K562 (cell line): Measurements from ENCODE around the gene KCNQ5. TPM values are rescaled to one million over a fixed set of nuclear protein-coding genes. Genes with fewer than 3 reads are reported as not detected.
A peak's percentile ranks its signal among the peaks of the same experiment; 100 is the strongest.

Source experiments
- ATAC-seq: fragments of 200-7000 bp; cut with Tn5 transposase; 3 replicates; pipeline ENCODE4 v1.9.1; 2020; ENCODE audit warnings: moderate library complexity
- BruUV-seq: library from RNA; stranded (reverse); fragments of 400-500 nt; replicated peaks from 2 replicates; lab custom pipeline; 2021; lab: Mats Ljungman, UMichigan
- CTCF ChIA-PET: fragments of 300-600 bp; formaldehyde crosslinking; extraction: SDS; loops from one replicate; lab custom pipeline; 2021; ENCODE audit warnings: low intra/inter-chr PET ratio; lab: Yijun Ruan, JAX
- POLR2A ChIA-PET: fragments of 300-600, 350-650 bp; sonication (Branson Sonifier 250); formaldehyde crosslinking; extraction: SDS; loops from one replicate; lab custom pipeline; 2021; ENCODE audit warnings: antibody characterized with exemption, inconsistent platforms; lab: Yijun Ruan, JAX
- DNase-seq, 4 experiments: peaks; one replicate each; pipeline versions ENCODE4 v3.0.0 to v3.0.0-alpha.2; 2011 to 2018; ENCODE audit warnings: low spot score in 3 of 4, mixed read lengths in 3 of 4; ENCODE audit errors: extremely low read depth in 1 of 4
- FAIRE-seq: peaks from 2 replicates; lab custom pipeline; 2011; peaks lifted over from hg19 to GRCh38; lab: Jason Lieb, UNC
- H2AFZ ChIP-seq: 2 replicates; pipeline ENCODE4 v1.6.0; 2011; ENCODE audit warnings: low read depth, low read length, control low read depth, inconsistent platforms
- H3K27ac ChIP-seq: fragments of 200-600 bp; 3 replicates; pipeline ENCODE4 v1.8.0; 2011; ENCODE audit warnings: low read depth, mild to moderate bottlenecking, control low read depth, inconsistent platforms, low read length, moderate library complexity, mixed read lengths; ENCODE audit errors: extremely low read depth
- H3K27me3 ChIP-seq, 2 experiments: fragments of 300-600 bp in 1 of 2; 2 replicates in 1 of 2; 3 replicates in 1 of 2; pipeline versions ENCODE4 v1.6.0 to v1.8.0; 2011; ENCODE audit warnings: inconsistent platforms in 2 of 2, low read length in 2 of 2, mild to moderate bottlenecking in 1 of 2, mixed read lengths in 1 of 2, moderate library complexity in 1 of 2; ENCODE audit not compliant: control insufficient read depth in 2 of 2, insufficient read depth in 2 of 2
- H3K36me3 ChIP-seq: fragments of 300-600 bp; 3 replicates; pipeline ENCODE4 v1.8.0; 2011; ENCODE audit warnings: mild to moderate bottlenecking, low read length, inconsistent platforms; ENCODE audit not compliant: control insufficient read depth, insufficient read depth
- H3K4me1 ChIP-seq, 2 experiments: fragments of 200-600 bp in 1 of 2; replicated peaks in 1 of 2; 2 replicates in 1 of 2; 3 replicates in 1 of 2; pipeline versions ENCODE4 v1.5.1 to v1.8.0; 2011; ENCODE audit warnings: inconsistent platforms in 2 of 2, low read length in 2 of 2, mild to moderate bottlenecking in 1 of 2, mixed read lengths in 1 of 2, moderate library complexity in 1 of 2; ENCODE audit not compliant: control insufficient read depth in 2 of 2, insufficient read depth in 2 of 2
- H3K4me2 ChIP-seq: 2 replicates; pipeline ENCODE4 v1.6.1; 2011; ENCODE audit warnings: low read length, control low read depth, inconsistent platforms, mixed read lengths; ENCODE audit not compliant: insufficient read depth
- H3K4me3 ChIP-seq: fragments of 200-600 bp; sonication (generic), shearing (Covaris generic); 2 replicates; pipeline ENCODE4 v1.5.1; 2016; ENCODE audit warnings: control low read depth, inconsistent platforms
- H3K79me2 ChIP-seq: fragments of 200-600 bp; 3 replicates; pipeline ENCODE4 v1.8.0; 2011; ENCODE audit warnings: low read length, inconsistent platforms; ENCODE audit not compliant: control insufficient read depth, insufficient read depth
- H3K9ac ChIP-seq, 2 experiments: 2 replicates each; pipeline versions ENCODE4 v1.6.0 to v1.6.1; 2011; ENCODE audit warnings: low read depth in 2 of 2, low read length in 2 of 2, control low read depth in 1 of 2, inconsistent platforms in 1 of 2, mild to moderate bottlenecking in 1 of 2, mixed read lengths in 1 of 2; ENCODE audit not compliant: insufficient read depth in 1 of 2
- H3K9me1 ChIP-seq: one replicate; pipeline ENCODE4 v1.6.0; 2011; ENCODE audit warnings: inconsistent platforms, mild to moderate bottlenecking, low read length, moderate library complexity; ENCODE audit not compliant: control insufficient read depth, insufficient read depth
- H3K9me3 ChIP-seq: replicated peaks from 2 replicates; pipeline ENCODE4 v1.5.1; 2011; ENCODE audit warnings: low read depth, low read length, inconsistent platforms; ENCODE audit not compliant: control insufficient read depth, insufficient read depth
- H4K20me1 ChIP-seq: replicated peaks from 2 replicates; pipeline ENCODE4 v1.6.1; 2011; ENCODE audit warnings: low read length, inconsistent platforms, mixed read lengths; ENCODE audit not compliant: control insufficient read depth, insufficient read depth
- ETV5 ChIP-seq: sonication (generic); formaldehyde crosslinking; IDR thresholded peaks from 2 replicates; pipeline ENCODE4 v1.4.0; 2020; ENCODE audit warnings: low read depth, mild to moderate bottlenecking, missing genetic modification reagents
- PHF8 ChIP-seq: fragments of 200-600 bp; sonication (generic); IDR thresholded peaks from 2 replicates; pipeline ENCODE4 v1.6.1; 2012; ENCODE audit warnings: mixed run types, mild to moderate bottlenecking, inconsistent platforms, low read length, moderate library complexity, borderline replicate concordance
- ZNF197 ChIP-seq: fragments of 200-800 bp; sonication (Bioruptor generic); IDR thresholded peaks from 2 replicates; pipeline ENCODE4 v1.6.1; 2016; ENCODE audit warnings: low read depth, missing genetic modification characterization, missing compliant biosample characterization
- ZNF512 ChIP-seq: IDR thresholded peaks from 2 replicates; pipeline ENCODE4 v1.6.1; 2016; ENCODE audit warnings: missing genetic modification characterization, missing compliant biosample characterization
- ZNF778 ChIP-seq: fragments of 450-650 bp; formaldehyde crosslinking; IDR thresholded peaks from 2 replicates; pipeline ENCODE4 v1.4.0; 2020; ENCODE audit warnings: mild to moderate bottlenecking, moderate library complexity
- WGBS: fragments of 100-300 bp; shearing (Covaris generic); methylation state at CpG from one replicate; pipeline ENCODE4 v1.1.6; 2016; ENCODE audit warnings: low coverage, mixed read lengths; ENCODE audit not compliant: insufficient coverage; ENCODE audit errors: missing lambda C conversion rate; 5-methylcytosine and 5-hydroxymethylcytosine counted together
- in situ Hi-C: fragments of 300-500 bp; cut with MboI; formaldehyde crosslinking; loops from 4 replicates; pipeline ENCODE4 v1.15.0; 2018; ENCODE audit warnings: inconsistent platforms, mixed read lengths
- intact Hi-C: fragments of 100-400 bp; cut with micrococcal nuclease; formaldehyde crosslinking; loops from 2 replicates; pipeline ENCODE4 v1.14.2; 2022
- polyA plus RNA-seq, 8 experiments: library from polyadenylated mRNA; depleted of rRNA in 4 of 8; stranded (reverse) in 5 of 8; unstranded in 3 of 8; fragments of >200 nt; fragmentation: Nextera tagmentation in 2 of 8; fragmentation: Illumina TruSeq in 1 of 8; extraction: Ambion mirVana in 2 of 8; extraction: Trizol in 1 of 8; gene quantifications; 2 replicates each; pipeline versions ENCODE4 v1.2.1 to v1.2.3, GENCODE V29; 2011 to 2014; ENCODE audit warnings: inconsistent platforms in 1 of 8, missing spikeins in 1 of 8
- total RNA-seq, 7 experiments: library from RNA; depleted of rRNA in 6 of 7; stranded (reverse); fragments of >200 nt in 6 of 7; fragmentation: Illumina TruSeq in 2 of 7; extraction: Trizol in 2 of 7; gene quantifications; 2 replicates each; pipeline versions ENCODE4 v1.2.1 to v1.2.3, GENCODE V29; 2011 to 2021; ENCODE audit warnings: low replicate concordance in 1 of 7

The KCNQ5 gene
- total and polyA plus RNA-seq, 9 of the 15 experiments (the other 6 are each of a cell fraction or from before 2014, with no cell fraction given): 0.31 to 5.9 (median 2.6) TPM

GRCh38 chr6:72635636-72636035 lies 13.8 kb downstream of the KCNQ5 start:
- Histone ChIP-seq H3K9ac (no peak overlapping the region), H4K20me1 (no peaks in the 10 kb centered on the region), H3K27ac (no peak overlapping the region), H3K9me1 (no peaks in the 10 kb centered on the region), H3K27me3 (no peaks in the 10 kb centered on the region), H3K79me2 (no peaks in the 10 kb centered on the region), H3K36me3 (no peaks in the 10 kb centered on the region), H3K4me1 (no peaks in the 10 kb centered on the region; a peak in 1 of 5 replicates), H3K4me3 (no peak overlapping the region), H2AFZ (no peak overlapping the region), H3K4me2 (no peak overlapping the region), H3K9me3 (no peaks in the 10 kb centered on the region)
- CTCF ChIA-PET: no interaction called here
- ATAC-seq: no peak
- BruUV-seq: no TSS peak
- DNase-seq: no peak
- in situ Hi-C loops (no loop called here), intact Hi-C loops (no loop called here)
- POLR2A ChIA-PET: no interaction called here
- no peak for FAIRE-seq
- 33% methylated on average over 2 of the region's 2 CpGs for WGBS
- TF ChIP-seq ZNF512 (tag): 0 out of 2 replicates have a peak, but pooled peaks have one; percentile 3
- TF ChIP-seq ETV5 (CRISPR knock-in tag): no peak
- TF ChIP-seq ZNF197: no peak
- TF ChIP-seq ZNF778 (CRISPR knock-in tag): no peak
- TF ChIP-seq PHF8: no peak
